Measurements from ENCODE around the gene NCK1. TPM values are rescaled to one million over a fixed set of nuclear protein-coding genes. Genes with fewer than 3 reads are reported as not detected.

NCK1 gene
- total and polyA plus RNA-seq, 10 of the 15 experiments (the other 5 are each of a cell fraction or from before 2014, with no cell fraction given) = 15.6 to 33.4 (median 25.0) TPM

GRCh38 chr3:136959599-136959998 is 97.6 kb downstream of the NCK1 start (continued):
- TF ChIP-seq ZNF592 (IDR thresholded peaks at IDR 0.05) (no peak), EP300 (IDR thresholded peaks at IDR 0.05; ENCODE audit: borderline replicate concordance in 1 of 2, control insufficient read depth in 1 of 2, low read depth in 2 of 2, low read length in 2 of 2) (no peak)

GRCh38 chr3:136960838-136961836 is 99.1 kb downstream of the NCK1 start:
- intact Hi-C loops (cut with micrococcal nuclease; ENCODE audit: unreplicated experiment) (no loop called here), in situ Hi-C loops (cut with MboI) (no loop called here)
- Histone ChIP-seq H4K20me1 (ENCODE audit: control insufficient read depth, insufficient read depth) (no peaks in the 10 kb centered on the region), H2AFZ (ENCODE audit: control insufficient read depth, low read depth, low read length) (no peak overlapping the region), H3K27ac (ENCODE audit: control insufficient read depth, insufficient read depth) (no peak overlapping the region), H3K9me3 (replicated peaks; ENCODE audit: control insufficient read depth, insufficient read depth, low read length) (no peaks in the 10 kb centered on the region), H3K9ac (ENCODE audit: control insufficient read depth, insufficient read depth, low read length) (no peak overlapping the region), H3K4me1 (ENCODE audit: control insufficient read depth, insufficient read depth, low read length) (no peaks in the 10 kb centered on the region), H3K27me3 (replicated peaks in 1 of 2; ENCODE audit: control insufficient read depth in 2 of 2, insufficient read depth in 2 of 2, low read length in 1 of 2) (no peaks in the 10 kb centered on the region), H3K4me3 (no peak overlapping the region), H3K79me2 (ENCODE audit: control insufficient read depth, insufficient read depth, low read length) (no peaks in the 10 kb centered on the region), H3K36me3 (ENCODE audit: control insufficient read depth in 2 of 2, insufficient read depth in 2 of 2, low read length in 1 of 2) (no peaks in the 10 kb centered on the region), H3K4me2 (ENCODE audit: control insufficient read depth, insufficient read depth) (no peak overlapping the region)
- 84% methylated on average over 4 of the region's 4 CpGs for WGBS (ENCODE audit: insufficient coverage, insufficient replicate concordance, low lambda C conversion rate, missing lambda C conversion rate)
- ChIA-PET SMC1A (ENCODE audit: uncharacterized antibody, unreplicated experiment) (interaction anchor here (1.1 to 2.3 kb wide), 3 partner anchors 8 to 35 kb away, joined by 3 to 6 read pairs (median 5); no protein-coding TSS in a partner anchor), POLR2A (no interaction called here), CTCF (interaction anchor here (0.6 kb wide), 1 partner anchor 81 kb away, joined by 3 read pairs; no protein-coding TSS in a partner anchor), RAD21 (ENCODE audit: unreplicated experiment) (interaction anchor here (1.1 kb wide), 2 partner anchors 53 to 209 kb away, joined by 3 to 4 read pairs; no protein-coding TSS in a partner anchor)
- DNase-seq (ENCODE audit: low read depth, low spot score) (no peak), FAIRE-seq (no peak), ATAC-seq (no peak)
- no TSS peak for BruUV-seq (replicated peaks)
- no peak for TF ChIP-seq ZBTB33 (IDR thresholded peaks at IDR 0.05)
- no peak for TF ChIP-seq SMARCA5 (IDR thresholded peaks at IDR 0.05)
- TF ChIP-seq NKRF (conservative IDR thresholded peaks at IDR 0.05) = no peak
- no peak for TF ChIP-seq TCF3 (IDR thresholded peaks at IDR 0.05; ENCODE audit: borderline replicate concordance, insufficient read depth, low read depth, low read length)
- TF ChIP-seq RELB (IDR thresholded peaks at IDR 0.05; ENCODE audit: low read depth) = no peak

Data from GM12878 (cell line).